Right atrium auricular region (tissue), 2 donors: ENCODE results near the gene FAM13B. TPM values are rescaled to one million over a fixed set of nuclear protein-coding genes. Genes with fewer than 3 reads are reported as not detected.
A peak's percentile ranks its signal among the peaks of the same experiment; 100 is the strongest.
"Not testable (repeated sequence)": the region's sequence is repeated elsewhere in the genome, so short reads cannot be mapped to it uniquely, and the experiment has no call there.

Source experiments
- DNase-seq: peaks from one replicate; pipeline ENCODE4 v3.0.0-alpha.2; 2019; ENCODE audit warnings: low spot score
- H3K27ac ChIP-seq, 2 donors: fragments of 200-600 bp; sonication (generic); 1 replicate in 1 of 2; 2 replicates in 1 of 2; pipeline ENCODE4 v1.5.1; 2016 to 2019
- H3K27me3 ChIP-seq, 2 donors: fragments of 200-600 bp; sonication (generic); one replicate each; pipeline versions ENCODE4 v1.5.1 to v1.6.0; 2017 to 2019
- H3K36me3 ChIP-seq: fragments of 200-600 bp; sonication (generic); one replicate; pipeline ENCODE4 v1.5.1; 2016
- H3K4me1 ChIP-seq, 2 donors: fragments of 200-600 bp; sonication (generic); one replicate each; pipeline versions ENCODE4 v1.5.1 to v1.6.0; 2017 to 2019
- H3K4me3 ChIP-seq, 2 donors: fragments of 200-600 bp; sonication (generic); 1 replicate in 1 of 2; 2 replicates in 1 of 2; pipeline ENCODE4 v1.5.1; 2017 to 2019; ENCODE audit warnings: mild to moderate bottlenecking in 1 of 2, moderate library complexity in 1 of 2
- H3K9me3 ChIP-seq, 2 donors: fragments of 200-600 bp; sonication (generic); one replicate each; pipeline ENCODE4 v1.5.1; 2019
- CTCF ChIP-seq, 2 donors: fragments of 200-600 bp; sonication (generic); IDR thresholded peaks; one replicate each; pipeline ENCODE4 v1.5.1; 2019; ENCODE audit warnings: antibody characterized with exemption in 2 of 2
- total RNA-seq, 2 donors: library from RNA; depleted of rRNA; stranded (reverse); fragments of >200 nt; gene quantifications; one replicate each; pipeline ENCODE4 v1.1.0, GENCODE V29; 2016

FAM13B gene
- 10 to 100 TPM; 35.9 to 37.1 TPM for total RNA-seq

DNA sequence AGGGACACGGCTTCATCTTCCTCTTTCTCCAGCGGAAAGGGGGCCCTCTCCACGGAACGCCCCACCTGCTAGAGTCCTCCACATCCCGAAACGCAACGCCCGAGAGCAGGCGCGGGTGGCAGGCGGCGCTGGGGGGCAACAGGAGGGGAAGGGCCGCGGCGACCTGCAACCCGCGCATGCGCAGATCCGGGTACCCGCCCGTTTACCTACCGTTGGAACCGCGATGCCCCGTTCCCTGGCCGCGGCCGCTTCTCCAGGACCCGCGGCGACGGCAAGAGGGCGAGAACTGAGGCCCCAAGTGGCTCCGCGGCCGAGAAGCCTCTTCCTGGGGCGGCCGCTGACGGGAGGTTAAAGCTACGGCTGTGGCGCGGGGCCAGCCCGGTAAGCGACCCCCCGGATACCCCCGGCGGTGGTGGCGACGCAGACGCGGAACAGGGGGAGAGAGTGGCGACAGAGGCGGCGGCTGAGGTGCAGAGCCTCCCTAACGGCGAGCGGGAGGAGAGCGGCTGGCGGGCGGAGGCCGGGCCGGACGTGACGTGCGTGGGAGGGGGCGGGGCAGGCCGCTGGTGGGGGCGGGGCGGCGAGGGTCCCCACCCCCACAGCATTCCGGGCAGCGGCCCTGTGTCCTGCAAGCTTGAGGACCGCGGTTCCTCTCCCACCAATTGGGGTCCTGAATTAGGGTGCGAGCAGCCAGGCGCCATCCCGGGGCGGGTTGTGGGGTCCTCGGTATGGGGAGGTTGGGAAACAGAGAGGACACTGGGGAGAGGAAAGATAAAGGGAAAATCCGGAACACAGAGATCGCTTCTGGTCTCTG lies at the start of gene FAM13B:
Gene FAM13B (minus strand): TSS at position 508 of the 814 bp plus-strand sequence. CDS start 13,968 bp downstream, outside the sequence.
- no peaks in the 10 kb centered on the region for H3K9me3 ChIP-seq
- peak; percentile 65 for DNase-seq
- peaks cover 0 to 61% of the 10 kb centered on the region in 2 donors for H3K4me1 ChIP-seq
- no peak for TF ChIP-seq CTCF (IDR thresholded peaks at IDR 0.05)
- no peaks in the 10 kb centered on the region for H3K36me3 ChIP-seq
- peak within 1 kb of the TSS; percentile 99 for H3K27ac ChIP-seq
- peak within 1 kb of the TSS; percentile 88 to 98 for H3K4me3 ChIP-seq
- H3K27me3 ChIP-seq: no peaks in the 10 kb centered on the region

GRCh38 chr5:138082033-138082432 lies 49.2 kb upstream of the FAM13B start:
- Histone ChIP-seq H3K4me3 (no peak overlapping the region), H3K4me1 (no peaks in the 10 kb centered on the region), H3K9me3 (no peaks in the 10 kb centered on the region), H3K27ac (no peak overlapping the region), H3K27me3 (no peaks in the 10 kb centered on the region), H3K36me3 (no peaks in the 10 kb centered on the region)
- DNase-seq: no peak
- no peak for TF ChIP-seq CTCF (IDR thresholded peaks at IDR 0.05)

- Histone ChIP-seq H3K27me3 (no peaks in the 10 kb centered on the region), H3K4me3 (no peak overlapping the region), H3K27ac (no peak overlapping the region), H3K9me3 (no peaks in the 10 kb centered on the region), H3K4me1 (no peaks in the 10 kb centered on the region), H3K36me3 (no peaks in the 10 kb centered on the region)
- no peak for DNase-seq
- TF ChIP-seq CTCF (IDR thresholded peaks at IDR 0.05): no peak
Measured at GRCh38 chr5:138078006-138078643, 45.2 kb upstream of the FAM13B start.

- Histone ChIP-seq H3K27me3 (no peaks in the 10 kb centered on the region), H3K4me1 (no peaks in the 10 kb centered on the region), H3K36me3 (no peaks in the 10 kb centered on the region), H3K27ac (no peak overlapping the region), H3K4me3 (no peak overlapping the region), H3K9me3 (no peaks in the 10 kb centered on the region)
- TF ChIP-seq CTCF (IDR thresholded peaks at IDR 0.05): peak; percentile 82 to 83
- no peak for DNase-seq
Measured at GRCh38 chr5:138077064-138077696, 44.3 kb upstream of the FAM13B start.

GRCh38 chr5:138070026-138070425 lies 37.1 kb upstream of the FAM13B start:
- H3K4me3 ChIP-seq, H3K36me3 ChIP-seq, DNase-seq, H3K4me1 ChIP-seq, H3K27ac ChIP-seq, H3K27me3 ChIP-seq, H3K9me3 ChIP-seq: not testable (repeated sequence)
